GM23338 (cell line): ENCODE measurements around the gene RAB27B. TPM values are rescaled to one million over a fixed set of nuclear protein-coding genes. Genes with fewer than 3 reads are reported as not detected.

ENCODE experiments used
- ATAC-seq: fragments of 200-7000 bp; cut with Tn5 transposase; 3 replicates; pipeline ENCODE4 v1.9.1; 2020
- DNase-seq: peaks from one replicate; pipeline ENCODE4 v3.0.0-alpha.2; 2015; ENCODE audit warnings: low spot score
- H2AFZ ChIP-seq: fragments of 200-600 bp; sonication (generic); 2 replicates; pipeline ENCODE4 v1.8.0; 2016; ENCODE audit warnings: antibody characterized with exemption, mild to moderate bottlenecking, moderate library complexity
- H3F3A ChIP-seq: fragments of 200-600 bp; sonication (generic); replicated peaks from 2 replicates; pipeline ENCODE4 v1.8.0; 2017; ENCODE audit warnings: antibody characterized with exemption, mixed run types, low read depth
- H3K27ac ChIP-seq: fragments of 200-600 bp; sonication (generic); 2 replicates; pipeline ENCODE4 v1.6.1; 2016; ENCODE audit warnings: low read depth
- H3K27me3 ChIP-seq: fragments of 200-600 bp; sonication (generic); 2 replicates; pipeline ENCODE4 v1.8.0; 2016; ENCODE audit warnings: mild to moderate bottlenecking, mixed run types, moderate library complexity; ENCODE audit not compliant: insufficient read depth
- H3K36me3 ChIP-seq: fragments of 200-600 bp; sonication (generic); 2 replicates; pipeline ENCODE4 v1.8.0; 2016; ENCODE audit warnings: mild to moderate bottlenecking; ENCODE audit not compliant: insufficient read depth
- H3K4me1 ChIP-seq: fragments of 200-600 bp; sonication (generic); 2 replicates; pipeline ENCODE4 v1.8.0; 2016; ENCODE audit warnings: mild to moderate bottlenecking, moderate library complexity; ENCODE audit not compliant: insufficient read depth
- H3K4me2 ChIP-seq: fragments of 200-600 bp; sonication (generic); 2 replicates; pipeline ENCODE4 v1.7.1; 2017; ENCODE audit warnings: mixed run types
- H3K4me3 ChIP-seq: fragments of 200-600 bp; sonication (generic); 2 replicates; pipeline ENCODE4 v1.6.1; 2016; ENCODE audit warnings: mixed run types
- H3K79me2 ChIP-seq: fragments of 200-600 bp; sonication (generic); replicated peaks from 2 replicates; pipeline ENCODE4 v1.8.0; 2017; ENCODE audit warnings: mild to moderate bottlenecking; ENCODE audit not compliant: insufficient read depth
- H3K9me2 ChIP-seq: fragments of 200-600 bp; sonication (generic); 2 replicates; pipeline ENCODE4 v1.8.0; 2017; ENCODE audit not compliant: insufficient read depth
- H4K20me1 ChIP-seq: fragments of 200-600 bp; sonication (generic); replicated peaks from 2 replicates; pipeline ENCODE4 v1.8.0; 2017; ENCODE audit warnings: mild to moderate bottlenecking; ENCODE audit not compliant: insufficient read depth
- H3K27ac Mint-ChIP-seq: 2 replicates; pipeline ENCODE4 v1.8.0; 2020; ENCODE audit warnings: inconsistent platforms, mild to moderate bottlenecking, moderate library complexity, mixed read lengths
- H3K27me3 Mint-ChIP-seq: 3 replicates; pipeline ENCODE4 v1.8.0; 2022; ENCODE audit warnings: low read depth, mild to moderate bottlenecking, moderate library complexity, mixed read lengths, inconsistent platforms; ENCODE audit not compliant: insufficient read depth, poor library complexity
- H3K36me3 Mint-ChIP-seq: 3 replicates; pipeline ENCODE4 v1.8.0; 2021; ENCODE audit warnings: low read depth, mild to moderate bottlenecking, inconsistent platforms, moderate library complexity, mixed read lengths
- H3K4me1 Mint-ChIP-seq: 3 replicates; pipeline ENCODE4 v1.8.0; 2020; ENCODE audit warnings: mild to moderate bottlenecking, inconsistent platforms, mixed read lengths
- H3K4me3 Mint-ChIP-seq: 3 replicates; pipeline ENCODE4 v1.8.0; 2021; ENCODE audit warnings: moderate library complexity, mild to moderate bottlenecking, inconsistent platforms, mixed read lengths
- H3K9me3 Mint-ChIP-seq: 3 replicates; pipeline ENCODE4 v1.8.0; 2020; ENCODE audit warnings: moderate library complexity, mild to moderate bottlenecking, inconsistent platforms, mixed read lengths
- CREB1 ChIP-seq: fragments of 250-450 bp; sonication (Bioruptor Pico); IDR thresholded peaks from 2 replicates; pipeline ENCODE4 v1.5.0; 2020; ENCODE audit warnings: low read depth, mild to moderate bottlenecking, moderate library complexity
- CTCF ChIP-seq, 2 experiments: fragments of 200-600 bp in 1 of 2; sonication (generic) in 1 of 2; conservative IDR thresholded peaks; 2 replicates each; pipeline versions ENCODE4 v1.5.1 to v1.6.1; 2016 to 2017; ENCODE audit warnings: antibody characterized with exemption in 2 of 2, low read depth in 2 of 2, mild to moderate bottlenecking in 2 of 2, moderate library complexity in 1 of 2
- EZH2 ChIP-seq: fragments of 200-600 bp; sonication (generic); IDR thresholded peaks from one replicate; pipeline ENCODE4 v1.8.0; 2017; ENCODE audit warnings: antibody characterized with exemption, mild to moderate bottlenecking, low read depth; ENCODE audit not compliant: unreplicated experiment
- EZH2phosphoT487 ChIP-seq: fragments of 200-600 bp; sonication (generic); IDR thresholded peaks from one replicate; pipeline ENCODE4 v1.8.1; 2018; ENCODE audit warnings: antibody characterized with exemption; ENCODE audit not compliant: unreplicated experiment
- JUNB ChIP-seq: IDR thresholded peaks from one replicate; pipeline ENCODE4 v1.6.1; 2016; ENCODE audit warnings: antibody characterized with exemption; ENCODE audit not compliant: unreplicated experiment
- NANOG ChIP-seq: IDR thresholded peaks from 2 replicates; pipeline ENCODE4 v1.6.1; 2016; ENCODE audit warnings: antibody characterized with exemption, borderline replicate concordance
- POLR2AphosphoS5 ChIP-seq: IDR thresholded peaks from 2 replicates; pipeline ENCODE4 v1.6.1; 2016; ENCODE audit warnings: antibody characterized with exemption, low read depth
- REST ChIP-seq: IDR thresholded peaks from one replicate; pipeline ENCODE4 v1.6.1; 2018; ENCODE audit warnings: antibody characterized with exemption; ENCODE audit not compliant: unreplicated experiment
- STAT1 ChIP-seq: IDR thresholded peaks from one replicate; pipeline ENCODE4 v1.6.1; 2016; ENCODE audit warnings: antibody characterized with exemption; ENCODE audit not compliant: unreplicated experiment
- ZNF114 ChIP-seq: fragments of 250-450 bp; sonication (Bioruptor Pico); IDR thresholded peaks from 2 replicates; pipeline ENCODE4 v1.5.0; 2020; ENCODE audit warnings: mild to moderate bottlenecking, moderate library complexity
- ZNF331 ChIP-seq: fragments of 250-450 bp; sonication (Bioruptor Pico); IDR thresholded peaks from 2 replicates; pipeline ENCODE4 v1.5.0; 2020; ENCODE audit warnings: low read depth, mild to moderate bottlenecking, moderate library complexity
- ZNF462 ChIP-seq: fragments of 250-450 bp; sonication (Bioruptor Pico); IDR thresholded peaks from 2 replicates; pipeline ENCODE4 v1.5.0; 2020; ENCODE audit warnings: mild to moderate bottlenecking, moderate library complexity
- polyA plus RNA-seq: library from polyadenylated mRNA; unstranded; fragments of >200 nt; fragmentation: Nextera tagmentation; extraction: Ambion mirVana; gene quantifications from 2 replicates; pipeline ENCODE4 v1.2.1, GENCODE V29; 2016
- total RNA-seq: library from RNA; depleted of rRNA; stranded (reverse); fragments of >200 nt; shearing (Covaris generic); gene quantifications from 2 replicates; pipeline ENCODE4 v1.2.3, GENCODE V29; 2014
- TF ChIP-seq, protein P1 (sequence below): IDR thresholded peaks from 2 replicates; pipeline ENCODE4 v1.6.1; 2016; ENCODE audit warnings: antibody characterized with exemption

The RAB27B gene
- total and polyA plus RNA-seq, 2 experiments from 2014 or later: 0.13 to 0.56 TPM

DNA sequence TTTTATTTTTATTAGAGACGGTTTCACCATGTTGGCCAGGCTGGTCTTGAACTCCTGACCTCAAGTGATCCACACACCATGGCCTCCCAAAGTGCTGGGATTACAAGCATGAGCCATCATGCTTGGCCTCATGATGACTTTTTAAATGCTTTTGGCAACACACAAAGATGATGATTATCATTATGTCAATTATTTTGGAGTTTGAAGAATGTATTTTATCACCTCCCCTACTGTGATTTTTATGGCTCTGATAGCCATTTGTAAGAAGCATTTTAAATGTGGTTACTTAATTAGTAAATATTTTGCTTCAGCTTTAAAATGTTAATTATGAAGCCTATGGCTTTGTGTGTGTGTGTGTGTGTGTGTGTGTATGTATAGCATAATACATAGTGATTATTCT is 45.1 kb upstream of the RAB27B start:
- H3K4me3 ChIP-seq: no peak overlapping the region
- H3K27me3 ChIP-seq: no peaks in the 10 kb centered on the region
- TF ChIP-seq JUNB (no peak), STAT1 (no peak), NANOG (no peak), EZH2phosphoT487 (no peak), REST (no peak), ZNF331 (CRISPR knock-in tag) (no peak), EZH2 (no peak), CREB1 (CRISPR knock-in tag) (no peak), CTCF (conservative IDR thresholded peaks at IDR 0.05; ENCODE audit: low read depth in 2 of 2) (no peak), ZNF462 (no peak), POLR2AphosphoS5 (no peak), ZNF114 (no peak)
- TF ChIP-seq, protein P1, sequence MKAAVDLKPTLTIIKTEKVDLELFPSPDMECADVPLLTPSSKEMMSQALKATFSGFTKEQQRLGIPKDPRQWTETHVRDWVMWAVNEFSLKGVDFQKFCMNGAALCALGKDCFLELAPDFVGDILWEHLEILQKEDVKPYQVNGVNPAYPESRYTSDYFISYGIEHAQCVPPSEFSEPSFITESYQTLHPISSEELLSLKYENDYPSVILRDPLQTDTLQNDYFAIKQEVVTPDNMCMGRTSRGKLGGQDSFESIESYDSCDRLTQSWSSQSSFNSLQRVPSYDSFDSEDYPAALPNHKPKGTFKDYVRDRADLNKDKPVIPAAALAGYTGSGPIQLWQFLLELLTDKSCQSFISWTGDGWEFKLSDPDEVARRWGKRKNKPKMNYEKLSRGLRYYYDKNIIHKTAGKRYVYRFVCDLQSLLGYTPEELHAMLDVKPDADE: no peak
- no peaks in the 10 kb centered on the region for H3K4me1 Mint-ChIP-seq
- no peak overlapping the region for H3K27ac ChIP-seq
- no peaks in the 10 kb centered on the region for H3K36me3 ChIP-seq
- no peaks in the 10 kb centered on the region for H3K9me3 Mint-ChIP-seq
- no peak overlapping the region for H3K27ac Mint-ChIP-seq
- H3K79me2 ChIP-seq: no peaks in the 10 kb centered on the region
- H2AFZ ChIP-seq: no peak overlapping the region
- 0 out of 2 replicates have a peak, but pooled peaks cover 1% of the 10 kb centered on the region for H3K9me2 ChIP-seq
- H3F3A ChIP-seq: no peaks in the 10 kb centered on the region
- no peaks in the 10 kb centered on the region for H4K20me1 ChIP-seq
- no peak overlapping the region for H3K4me2 ChIP-seq
- H3K27me3 Mint-ChIP-seq: no peaks in the 10 kb centered on the region
- no peaks in the 10 kb centered on the region for H3K4me1 ChIP-seq
- DNase-seq: no peak
- H3K4me3 Mint-ChIP-seq: no peak overlapping the region
- H3K36me3 Mint-ChIP-seq: no peaks in the 10 kb centered on the region
- ATAC-seq: no peak
